HEK293T (cell line): ENCODE results near the gene ARL4D.

Experiments used
- ARNT ChIP-seq: fragments of 450-650 bp; IDR thresholded peaks from 2 replicates; pipeline ENCODE4 v1.6.1; 2017; ENCODE audit warnings: mild to moderate bottlenecking
- BHLHE40 ChIP-seq: fragments of 450-650 bp; IDR thresholded peaks from 2 replicates; pipeline ENCODE4 v1.6.1; 2016; ENCODE audit warnings: mild to moderate bottlenecking, moderate library complexity, borderline replicate concordance
- CTBP1 ChIP-seq: fragments of 450-650 bp; IDR thresholded peaks from 2 replicates; pipeline ENCODE4 v1.6.1; 2016; ENCODE audit warnings: borderline replicate concordance
- ELF4 ChIP-seq: fragments of 450-650 bp; IDR thresholded peaks from 2 replicates; pipeline ENCODE4 v1.6.1; 2017; ENCODE audit warnings: antibody characterized with exemption
- FOXA1 ChIP-seq: fragments of 450-650 bp; IDR thresholded peaks from 2 replicates; pipeline ENCODE4 v1.6.1; 2016; ENCODE audit warnings: mild to moderate bottlenecking
- FOXK2 ChIP-seq: fragments of 450-650 bp; IDR thresholded peaks from 2 replicates; pipeline ENCODE4 v1.6.1; 2016; ENCODE audit warnings: mild to moderate bottlenecking
- HDGF ChIP-seq: fragments of 450-650 bp; IDR thresholded peaks from 2 replicates; pipeline ENCODE4 v1.6.1; 2017; ENCODE audit warnings: antibody characterized with exemption, borderline replicate concordance
- L3MBTL2 ChIP-seq: fragments of 450-650 bp; conservative IDR thresholded peaks from 2 replicates; pipeline ENCODE4 v1.6.1; 2016; ENCODE audit warnings: mild to moderate bottlenecking
- LEF1 ChIP-seq: fragments of 450-650 bp; IDR thresholded peaks from 2 replicates; pipeline ENCODE4 v1.6.1; 2017; ENCODE audit warnings: mild to moderate bottlenecking, borderline replicate concordance
- PKNOX1 ChIP-seq: fragments of 450-650 bp; IDR thresholded peaks from 2 replicates; pipeline ENCODE4 v1.6.1; 2016
- SP1 ChIP-seq: fragments of 450-650 bp; IDR thresholded peaks from 2 replicates; pipeline ENCODE4 v1.6.1; 2017
- SUZ12 ChIP-seq: fragments of 450-650 bp; IDR thresholded peaks from 2 replicates; pipeline ENCODE4 v1.6.1; 2016; ENCODE audit warnings: mild to moderate bottlenecking
- TARDBP ChIP-seq: fragments of 450-650 bp; IDR thresholded peaks from 2 replicates; pipeline ENCODE4 v1.6.1; 2016
- ZNF384 ChIP-seq: fragments of 450-650 bp; IDR thresholded peaks from 2 replicates; pipeline ENCODE4 v1.6.1; 2016

GRCh38 chr17:43372273-43372911 is 26.4 kb upstream of the ARL4D start:
- no peak for TF ChIP-seq PKNOX1
- no peak for TF ChIP-seq BHLHE40
- no peak for TF ChIP-seq FOXK2
- TF ChIP-seq L3MBTL2 = no peak
- no peak for TF ChIP-seq HDGF
- no peak for TF ChIP-seq ZNF384
- TF ChIP-seq TARDBP = no peak
- TF ChIP-seq ELF4 = no peak
- TF ChIP-seq FOXA1 = no peak
- TF ChIP-seq SP1 = no peak
- no peak for TF ChIP-seq ARNT
- TF ChIP-seq SUZ12 = no peak
- TF ChIP-seq CTBP1 = no peak
- no peak for TF ChIP-seq LEF1
